ENCODE data around the gene SIVA1. TPM values are rescaled to one million over a fixed set of nuclear protein-coding genes. Genes with fewer than 3 reads are reported as not detected.
"Not testable (repeated sequence)": the region's sequence is repeated elsewhere in the genome, so short reads cannot be mapped to it uniquely, and the experiment has no call there.

Gene SIVA1
- total RNA-seq, 1 donor from 2014 or later, result 52.3 TPM

GRCh38 chr14:104728631-104729030 lies 24.3 kb upstream of the SIVA1 start:
- H3K4me1 Mint-ChIP-seq (ENCODE audit: unreplicated experiment), result peaks cover 10% of the 10 kb centered on the region
- TF ChIP-seq, protein P1, sequence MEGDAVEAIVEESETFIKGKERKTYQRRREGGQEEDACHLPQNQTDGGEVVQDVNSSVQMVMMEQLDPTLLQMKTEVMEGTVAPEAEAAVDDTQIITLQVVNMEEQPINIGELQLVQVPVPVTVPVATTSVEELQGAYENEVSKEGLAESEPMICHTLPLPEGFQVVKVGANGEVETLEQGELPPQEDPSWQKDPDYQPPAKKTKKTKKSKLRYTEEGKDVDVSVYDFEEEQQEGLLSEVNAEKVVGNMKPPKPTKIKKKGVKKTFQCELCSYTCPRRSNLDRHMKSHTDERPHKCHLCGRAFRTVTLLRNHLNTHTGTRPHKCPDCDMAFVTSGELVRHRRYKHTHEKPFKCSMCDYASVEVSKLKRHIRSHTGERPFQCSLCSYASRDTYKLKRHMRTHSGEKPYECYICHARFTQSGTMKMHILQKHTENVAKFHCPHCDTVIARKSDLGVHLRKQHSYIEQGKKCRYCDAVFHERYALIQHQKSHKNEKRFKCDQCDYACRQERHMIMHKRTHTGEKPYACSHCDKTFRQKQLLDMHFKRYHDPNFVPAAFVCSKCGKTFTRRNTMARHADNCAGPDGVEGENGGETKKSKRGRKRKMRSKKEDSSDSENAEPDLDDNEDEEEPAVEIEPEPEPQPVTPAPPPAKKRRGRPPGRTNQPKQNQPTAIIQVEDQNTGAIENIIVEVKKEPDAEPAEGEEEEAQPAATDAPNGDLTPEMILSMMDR (IDR thresholded peaks at IDR 0.05), result no peak
- peaks cover 3% of the 10 kb centered on the region for H3K27me3 Mint-ChIP-seq (ENCODE audit: unreplicated experiment)
- no peaks in the 10 kb centered on the region for H3K9me3 Mint-ChIP-seq (ENCODE audit: unreplicated experiment)
- H3K4me3 Mint-ChIP-seq (ENCODE audit: unreplicated experiment), result no peak overlapping the region
- DNase-seq (ENCODE audit: extremely low spot score, unreplicated experiment), result no peak
- no peak overlapping the region for H3K27ac Mint-ChIP-seq (ENCODE audit: unreplicated experiment)
- no peaks in the 10 kb centered on the region for H3K36me3 Mint-ChIP-seq (ENCODE audit: unreplicated experiment)

DNA sequence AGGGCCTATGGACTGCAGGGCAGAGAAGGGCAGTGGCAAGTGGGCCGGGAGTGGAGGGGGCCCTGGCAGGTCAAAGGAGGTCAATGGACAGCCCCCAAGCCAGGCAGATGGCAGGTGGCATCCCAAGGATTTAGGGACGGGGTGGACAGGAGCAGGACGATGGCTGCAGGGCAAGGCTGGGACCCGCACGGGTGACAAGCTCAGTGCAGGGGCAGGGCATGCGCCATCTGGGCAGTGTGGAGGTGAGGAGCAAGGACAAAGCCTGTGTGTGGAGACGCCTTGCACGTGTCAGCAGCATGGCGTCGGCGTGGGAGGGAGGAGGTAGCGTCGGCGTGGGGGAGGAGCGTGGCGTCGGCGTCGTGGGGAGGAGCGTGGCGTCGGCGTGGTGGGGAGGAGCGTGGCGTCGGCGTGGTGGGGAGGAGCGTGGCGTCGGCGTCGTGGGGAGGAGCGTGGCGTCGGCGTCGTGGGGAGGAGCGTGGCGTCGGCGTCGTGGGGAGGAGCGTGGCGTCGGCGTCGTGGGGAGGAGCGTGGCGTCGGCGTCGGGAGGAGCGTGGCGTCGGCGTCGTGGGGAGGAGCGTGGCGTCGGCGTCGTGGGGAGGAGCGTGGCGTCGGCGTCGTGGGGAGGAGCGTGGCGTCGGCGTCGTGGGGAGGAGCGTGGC lies 23.6 kb upstream of the SIVA1 start:
- H3K9me3 Mint-ChIP-seq (ENCODE audit: unreplicated experiment); H3K27ac Mint-ChIP-seq (ENCODE audit: unreplicated experiment); H3K4me1 Mint-ChIP-seq (ENCODE audit: unreplicated experiment); H3K27me3 Mint-ChIP-seq (ENCODE audit: unreplicated experiment); H3K4me3 Mint-ChIP-seq (ENCODE audit: unreplicated experiment); DNase-seq (ENCODE audit: extremely low spot score, unreplicated experiment); H3K36me3 Mint-ChIP-seq (ENCODE audit: unreplicated experiment): not testable (repeated sequence)

DNA sequence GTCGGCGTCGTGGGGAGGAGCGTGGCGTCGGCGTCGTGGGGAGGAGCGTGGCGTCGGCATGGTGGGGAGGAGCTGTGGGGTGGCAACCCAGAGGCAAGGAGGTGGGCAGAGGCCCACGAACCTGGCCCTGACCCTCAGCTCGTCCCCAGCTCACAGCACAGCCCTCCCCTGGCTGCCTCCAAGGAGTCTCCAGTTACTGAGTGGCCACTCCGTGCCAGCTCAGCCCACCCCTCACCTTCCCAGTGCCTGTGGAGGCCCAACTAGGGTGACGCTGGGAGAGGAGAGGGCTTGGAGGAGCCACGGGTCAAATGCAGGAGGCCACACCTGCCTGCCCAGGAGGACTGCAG lies 23.1 kb upstream of the SIVA1 start:
- no peak overlapping the region for H3K27ac Mint-ChIP-seq (ENCODE audit: unreplicated experiment)
- peaks cover 10% of the 10 kb centered on the region for H3K4me1 Mint-ChIP-seq (ENCODE audit: unreplicated experiment)
- no peak overlapping the region for H3K4me3 Mint-ChIP-seq (ENCODE audit: unreplicated experiment)
- no peaks in the 10 kb centered on the region for H3K9me3 Mint-ChIP-seq (ENCODE audit: unreplicated experiment)
- H3K36me3 Mint-ChIP-seq (ENCODE audit: unreplicated experiment), result no peaks in the 10 kb centered on the region
- DNase-seq (ENCODE audit: extremely low spot score, unreplicated experiment), result no peak
- H3K27me3 Mint-ChIP-seq (ENCODE audit: unreplicated experiment), result peaks cover 3% of the 10 kb centered on the region
- TF ChIP-seq, protein P1 (IDR thresholded peaks at IDR 0.05), result no peak

DNA sequence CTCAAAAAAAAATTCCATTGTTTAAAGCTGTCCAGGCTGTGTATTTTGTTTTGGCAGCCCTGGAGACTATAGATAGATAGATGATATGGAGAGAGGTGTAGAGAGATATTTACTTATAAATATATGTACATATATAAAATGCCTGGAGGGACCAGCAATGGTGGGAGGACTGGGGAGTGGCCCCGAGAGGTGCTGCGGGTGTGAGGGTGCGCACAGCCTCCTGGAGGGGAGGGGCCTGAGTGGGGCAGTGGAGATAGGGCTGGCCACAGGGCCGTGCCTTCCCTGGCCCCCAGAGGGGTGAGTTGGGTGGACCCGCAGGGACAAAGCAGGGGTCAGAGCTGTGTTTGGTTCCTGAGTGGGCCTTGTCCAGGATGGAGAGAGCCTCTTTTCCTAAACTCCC lies 22.5 kb upstream of the SIVA1 start:
- H3K4me1 Mint-ChIP-seq (ENCODE audit: unreplicated experiment), result peaks cover 5% of the 10 kb centered on the region
- TF ChIP-seq, protein P1 (IDR thresholded peaks at IDR 0.05), result no peak

GRCh38 chr14:104731320-104732294 lies 21.3 kb upstream of the SIVA1 start:
- H3K36me3 Mint-ChIP-seq (ENCODE audit: unreplicated experiment), result no peaks in the 10 kb centered on the region
- no peaks in the 10 kb centered on the region for H3K9me3 Mint-ChIP-seq (ENCODE audit: unreplicated experiment)
- peaks cover 16% of the 10 kb centered on the region for H3K4me1 Mint-ChIP-seq (ENCODE audit: unreplicated experiment)
- TF ChIP-seq, protein P1 (IDR thresholded peaks at IDR 0.05), result peak; percentile 38
- H3K4me3 Mint-ChIP-seq (ENCODE audit: unreplicated experiment), result no peak overlapping the region
- H3K27me3 Mint-ChIP-seq (ENCODE audit: unreplicated experiment), result peaks cover 3% of the 10 kb centered on the region
- H3K27ac Mint-ChIP-seq (ENCODE audit: unreplicated experiment), result no peak overlapping the region
- no peak for DNase-seq (ENCODE audit: extremely low spot score, unreplicated experiment)

More for the DNA sequence above, 22.5 kb upstream of the SIVA1 start:
- Mint-ChIP-seq H3K27ac (ENCODE audit: unreplicated experiment) (no peak overlapping the region), H3K4me3 (ENCODE audit: unreplicated experiment) (no peak overlapping the region), H3K27me3 (ENCODE audit: unreplicated experiment) (peaks cover 3% of the 10 kb centered on the region), H3K9me3 (ENCODE audit: unreplicated experiment) (no peaks in the 10 kb centered on the region), H3K36me3 (ENCODE audit: unreplicated experiment) (no peaks in the 10 kb centered on the region)
- no peak for DNase-seq (ENCODE audit: extremely low spot score, unreplicated experiment)

All from osteocyte (in vitro differentiated cells).